ENCODE measurements around the gene TADA2B.

DNA sequence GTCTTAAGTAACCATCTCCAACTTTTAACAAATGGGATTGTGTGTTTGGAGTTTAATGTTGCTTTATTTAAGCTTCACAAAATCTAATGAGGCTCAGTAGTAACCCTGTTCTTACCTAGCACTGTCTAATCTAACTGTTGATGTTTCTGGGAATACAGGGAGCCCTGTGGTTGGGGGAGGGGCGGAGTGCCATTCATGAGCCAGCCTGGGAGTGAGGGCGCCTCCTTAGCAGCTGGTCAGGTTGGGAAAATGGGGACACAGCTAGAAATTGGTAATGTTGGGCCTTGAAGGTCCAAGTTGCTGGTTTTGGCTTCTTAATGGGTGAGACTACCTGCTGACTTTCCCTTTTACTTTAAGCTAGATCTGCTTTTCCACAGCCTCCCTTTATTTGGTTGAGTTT, 22.9 kb upstream of the TADA2B start:
- TF ChIP-seq, protein P1, sequence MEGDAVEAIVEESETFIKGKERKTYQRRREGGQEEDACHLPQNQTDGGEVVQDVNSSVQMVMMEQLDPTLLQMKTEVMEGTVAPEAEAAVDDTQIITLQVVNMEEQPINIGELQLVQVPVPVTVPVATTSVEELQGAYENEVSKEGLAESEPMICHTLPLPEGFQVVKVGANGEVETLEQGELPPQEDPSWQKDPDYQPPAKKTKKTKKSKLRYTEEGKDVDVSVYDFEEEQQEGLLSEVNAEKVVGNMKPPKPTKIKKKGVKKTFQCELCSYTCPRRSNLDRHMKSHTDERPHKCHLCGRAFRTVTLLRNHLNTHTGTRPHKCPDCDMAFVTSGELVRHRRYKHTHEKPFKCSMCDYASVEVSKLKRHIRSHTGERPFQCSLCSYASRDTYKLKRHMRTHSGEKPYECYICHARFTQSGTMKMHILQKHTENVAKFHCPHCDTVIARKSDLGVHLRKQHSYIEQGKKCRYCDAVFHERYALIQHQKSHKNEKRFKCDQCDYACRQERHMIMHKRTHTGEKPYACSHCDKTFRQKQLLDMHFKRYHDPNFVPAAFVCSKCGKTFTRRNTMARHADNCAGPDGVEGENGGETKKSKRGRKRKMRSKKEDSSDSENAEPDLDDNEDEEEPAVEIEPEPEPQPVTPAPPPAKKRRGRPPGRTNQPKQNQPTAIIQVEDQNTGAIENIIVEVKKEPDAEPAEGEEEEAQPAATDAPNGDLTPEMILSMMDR (IDR thresholded peaks at IDR 0.05; ENCODE audit: insufficient read depth, low read depth, low read length) = no peak
- TF ChIP-seq EZH2 (IDR thresholded peaks at IDR 0.05; ENCODE audit: insufficient read depth, low read length) = no peak

All from astrocyte (in vitro differentiated cells and primary cell).